Measurements from ENCODE around the gene SERPINE1. TPM values are rescaled to one million over a fixed set of nuclear protein-coding genes. Genes with fewer than 3 reads are reported as not detected.

SERPINE1 gene
- total RNA-seq, 1 experiment from 2014 or later, result 12.8 TPM

DNA sequence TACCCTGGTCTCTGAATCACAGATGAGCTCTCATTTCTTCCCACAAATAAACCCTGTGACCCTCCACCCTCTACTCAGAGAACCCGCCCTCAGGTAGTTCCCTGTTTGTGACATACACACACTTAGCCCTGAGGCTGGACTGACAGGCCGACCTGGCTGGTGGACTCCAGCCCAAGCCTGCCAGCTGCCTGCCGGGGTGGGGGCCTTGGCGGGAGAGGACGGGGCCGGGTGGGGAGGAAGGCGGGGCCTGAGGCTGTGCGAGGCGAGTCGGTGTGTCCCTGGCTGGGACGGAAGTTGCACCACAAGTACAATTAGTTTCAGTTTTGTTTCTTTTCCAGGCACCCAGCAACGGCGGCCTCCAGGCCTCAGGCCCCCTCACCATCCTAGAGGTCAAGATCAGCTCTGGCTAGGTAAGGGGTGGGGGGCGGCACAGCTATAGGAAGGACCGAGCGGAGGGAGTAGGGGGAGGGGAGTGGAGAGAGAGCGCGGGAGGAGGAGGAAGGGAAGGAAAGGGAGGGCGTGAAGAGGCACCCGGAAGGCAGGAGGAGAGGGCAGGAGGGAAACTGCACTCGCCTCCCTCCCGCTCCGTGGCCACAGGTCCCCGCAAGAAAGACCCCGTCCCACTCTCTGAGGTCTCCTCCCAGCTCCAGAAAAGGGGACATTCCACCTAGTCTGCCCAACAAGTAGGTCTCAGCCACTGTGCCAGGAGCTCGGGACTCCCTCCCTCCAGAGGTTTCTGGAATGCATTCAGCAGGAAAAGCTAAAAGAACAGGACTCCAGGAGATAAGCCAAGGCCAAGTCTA lies 41.5 kb upstream of the SERPINE1 start, which contains the start of gene TRIM56:
TRIM56 (plus strand) TSS at position 320 of the 803 bp plus-strand sequence. CDS start 1,832 bp downstream, outside the sequence.
- RAD21 ChIA-PET (ENCODE audit: low non-redundant PET in 1 of 2, low total read pairs in 2 of 2, uncharacterized antibody in 2 of 2, unreplicated experiment in 2 of 2), result interaction anchor here (0.6 to 1.1 kb wide), 3 partner anchors 107 to 380 kb away, joined by 3 to 7 read pairs (median 4); no protein-coding TSS in a partner anchor
- intact Hi-C loops (cut with micrococcal nuclease), result no loop called here
- Histone ChIP-seq H3K9me3 (ENCODE audit: control insufficient read depth in 1 of 2, insufficient read depth in 1 of 2, low read depth in 1 of 2, low read length in 2 of 2) (no peaks in the 10 kb centered on the region), H2AFZ (ENCODE audit: low read depth, low read length, poor library complexity, severe bottlenecking) (no peak within 1 kb of the TSS), H3K9ac (ENCODE audit: low read length) (peak within 1 kb of the TSS; percentile 88), H3K79me2 (ENCODE audit: insufficient read depth, low read length) (peaks cover 17% of the 10 kb centered on the region), H3K27me3 (ENCODE audit: insufficient read depth, low read length) (no peaks in the 10 kb centered on the region), H3K4me1 (ENCODE audit: control insufficient read depth in 1 of 2, insufficient read depth in 2 of 2, low read length in 2 of 2) (peaks cover 9 to 26% of the 10 kb centered on the region in 2 experiments), H3K4me3 (replicated peaks in 1 of 2; ENCODE audit: low read depth in 1 of 2, low read length in 2 of 2) (peak within 1 kb of the TSS; percentile 87 to 90), H3K9me2 (ENCODE audit: insufficient read depth) (no peaks in the 10 kb centered on the region), H3K4me2 (ENCODE audit: low read length) (peak within 1 kb of the TSS; percentile 96), H3K27ac (ENCODE audit: low read depth, low read length) (peak within 1 kb of the TSS; percentile 74), H4K20me1 (ENCODE audit: insufficient read depth) (no peaks in the 10 kb centered on the region), H3K36me3 (ENCODE audit: control insufficient read depth in 1 of 2, insufficient read depth in 2 of 2, low read length in 2 of 2) (peaks cover 5 to 6% of the 10 kb centered on the region in 2 experiments; a peak in 3 of 4 replicates)
- no peak for TF ChIP-seq SRF (IDR thresholded peaks at IDR 0.05; ENCODE audit: low read depth)
- TF ChIP-seq MAX (IDR thresholded peaks at IDR 0.05), result peak; percentile 80
- peak; percentile 60 for TF ChIP-seq POLR2AphosphoS5 (IDR thresholded peaks at IDR 0.05; ENCODE audit: low read depth, low read length)
- TF ChIP-seq ZFX (IDR thresholded peaks at IDR 0.05), result peak; percentile 15
- DNase-seq (ENCODE audit: low read depth, low spot score) (peak; percentile 46), ATAC-seq (peak; percentile 89)
- BruUV-seq (replicated peaks), result no TSS peak
- CTCF ChIA-PET, result interaction anchor here (0.6 to 3.1 kb wide), 6 partner anchors 8 to 191 kb away, joined by 3 to 14 read pairs (median 4); no protein-coding TSS in a partner anchor
- POLR2A ChIA-PET, result interaction anchor here (0.6 to 2.4 kb wide), 6 partner anchors 11 to 656 kb away, joined by 3 to 9 read pairs (median 4); partner anchors contain the start of genes MEPCE and SERPINE1

DNA sequence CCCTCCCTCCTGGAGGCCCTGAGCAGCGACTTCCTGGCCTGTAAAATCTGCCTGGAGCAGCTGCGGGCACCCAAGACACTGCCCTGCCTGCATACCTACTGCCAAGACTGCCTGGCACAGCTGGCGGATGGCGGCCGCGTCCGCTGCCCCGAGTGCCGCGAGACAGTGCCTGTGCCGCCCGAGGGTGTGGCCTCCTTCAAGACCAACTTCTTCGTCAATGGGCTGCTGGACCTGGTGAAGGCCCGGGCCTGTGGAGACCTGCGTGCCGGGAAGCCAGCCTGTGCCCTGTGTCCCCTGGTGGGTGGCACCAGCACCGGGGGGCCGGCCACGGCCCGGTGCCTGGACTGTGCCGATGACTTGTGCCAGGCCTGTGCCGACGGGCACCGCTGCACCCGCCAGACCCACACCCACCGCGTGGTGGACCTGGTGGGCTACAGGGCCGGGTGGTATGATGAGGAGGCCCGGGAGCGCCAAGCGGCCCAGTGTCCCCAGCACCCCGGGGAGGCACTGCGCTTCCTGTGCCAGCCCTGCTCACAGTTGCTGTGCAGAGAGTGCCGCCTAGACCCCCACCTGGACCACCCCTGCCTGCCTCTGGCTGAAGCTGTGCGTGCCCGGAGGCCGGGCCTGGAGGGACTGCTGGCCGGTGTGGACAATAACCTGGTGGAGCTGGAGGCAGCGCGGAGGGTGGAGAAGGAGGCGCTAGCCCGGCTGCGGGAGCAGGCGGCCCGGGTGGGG lies 39.4 kb upstream of the SERPINE1 start:
- no peak for ATAC-seq
- ChIA-PET CTCF (no interaction called here), POLR2A (interaction anchor here (0.7 kb wide), 1 partner anchor 8 kb away, joined by 3 read pairs; no protein-coding TSS in a partner anchor), RAD21 (ENCODE audit: low non-redundant PET in 1 of 2, low total read pairs in 2 of 2, uncharacterized antibody in 2 of 2, unreplicated experiment in 2 of 2) (no interaction called here)
- Histone ChIP-seq H3K9me3 (ENCODE audit: control insufficient read depth in 1 of 2, insufficient read depth in 1 of 2, low read depth in 1 of 2, low read length in 2 of 2) (no peaks in the 10 kb centered on the region), H3K27me3 (ENCODE audit: insufficient read depth, low read length) (no peaks in the 10 kb centered on the region), H3K79me2 (ENCODE audit: insufficient read depth, low read length) (peaks cover 17% of the 10 kb centered on the region), H4K20me1 (ENCODE audit: insufficient read depth) (no peaks in the 10 kb centered on the region), H3K4me2 (ENCODE audit: low read length) (no peak overlapping the region), H3K9me2 (ENCODE audit: insufficient read depth) (no peaks in the 10 kb centered on the region), H3K36me3 (ENCODE audit: control insufficient read depth in 1 of 2, insufficient read depth in 2 of 2, low read length in 2 of 2) (peaks cover 5 to 6% of the 10 kb centered on the region in 2 experiments; a peak in 3 of 4 replicates), H3K4me1 (ENCODE audit: control insufficient read depth in 1 of 2, insufficient read depth in 2 of 2, low read length in 2 of 2) (peaks cover 9 to 26% of the 10 kb centered on the region in 2 experiments), H3K27ac (ENCODE audit: low read depth, low read length) (no peak overlapping the region), H3K4me3 (replicated peaks in 1 of 2; ENCODE audit: low read depth in 1 of 2, low read length in 2 of 2) (no peak overlapping the region), H3K9ac (ENCODE audit: low read length) (no peak overlapping the region), H2AFZ (ENCODE audit: low read depth, low read length, poor library complexity, severe bottlenecking) (no peak overlapping the region)
- BruUV-seq (replicated peaks), result no TSS peak
- DNase-seq (ENCODE audit: low read depth, low spot score), result no peak
- TF ChIP-seq ZFX (IDR thresholded peaks at IDR 0.05) (0 out of 2 replicates have a peak, but pooled peaks have one; percentile 11), MAX (IDR thresholded peaks at IDR 0.05) (no peak)
- intact Hi-C loops (cut with micrococcal nuclease), result no loop called here
